Measurements from ENCODE around the gene CTRB1.

DNA sequence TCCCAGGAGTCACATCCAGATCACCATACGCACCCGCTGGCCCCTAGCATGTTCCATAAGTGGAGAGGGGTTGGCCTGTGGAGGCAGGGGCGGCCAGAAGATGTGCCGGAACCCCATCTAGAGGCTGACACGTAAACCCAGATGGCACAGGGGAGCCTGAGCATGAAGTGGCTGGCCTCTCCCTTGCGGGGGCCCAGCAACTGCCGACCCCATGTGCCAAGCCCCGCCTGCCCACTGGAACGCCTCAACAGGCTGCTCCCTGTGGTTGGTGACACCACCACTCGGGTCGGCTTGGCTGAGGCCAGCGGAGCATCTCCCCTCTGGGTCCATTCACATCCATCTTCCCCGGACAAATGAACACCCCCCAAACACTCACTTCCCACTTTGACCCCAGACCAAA, 23.2 kb downstream of the CTRB1 start:
- no peak for TF ChIP-seq TAF1 (IDR thresholded peaks at IDR 0.05; ENCODE audit: borderline replicate concordance, low read depth, low read length)
- no peak for TF ChIP-seq POLR2A (IDR thresholded peaks at IDR 0.05; ENCODE audit: low read depth, low read length)
